ENCODE results near the gene BCAS3. TPM values are rescaled to one million over a fixed set of nuclear protein-coding genes. Genes with fewer than 3 reads are reported as not detected.

The BCAS3 gene
- total and polyA plus RNA-seq, 11 donors, result 4.5 to 23.5 (median 17.9) TPM

GRCh38 chr17:61203671-61204131 lies 526.0 kb downstream of the BCAS3 start:
- peak in 1 of 5 donors; percentile 27 for DNase-seq
- intact Hi-C loops (cut with DNase I), result loop anchor here in 5 of 10 donors (5.0 to 10.0 kb wide), 5 partner anchors 111 to 199 kb away; partner anchors contain the start of gene TBX2 (in 2 of the 5)
- peak in 2 of 4 donors; percentile 26 to 33 for ATAC-seq
- 52 to 73% (median 64%) methylated on average over 7 of the region's 7 CpGs for WGBS, 4 donors
- TF ChIP-seq CTCF (IDR thresholded peaks at IDR 0.05) (no peak), POLR2A (IDR thresholded peaks at IDR 0.05) (no peak)
- Histone ChIP-seq H3K27ac (peak overlapping the region in 11 of 12 donors; percentile 18 to 70 (median 56)), H3K27me3 (no peaks in the 10 kb centered on the region), H3K36me3 (no peaks in the 10 kb centered on the region), H3K4me3 (no peak overlapping the region), H3K9me3 (no peaks in the 10 kb centered on the region), H3K4me1 (peaks cover 0 to 42% (median 4%) of the 10 kb centered on the region in 12 donors)

- intact Hi-C loops (cut with DNase I), result loop anchor here in 5 of 10 donors (5.0 to 10.0 kb wide), 5 partner anchors 110 to 200 kb away; partner anchors contain the start of gene TBX2 (in 2 of the 5)
- Histone ChIP-seq H3K4me3 (no peak overlapping the region), H3K9me3 (no peaks in the 10 kb centered on the region), H3K36me3 (no peaks in the 10 kb centered on the region), H3K27me3 (no peaks in the 10 kb centered on the region), H3K27ac (peak overlapping the region in 9 of 12 donors; percentile 2 to 74 (median 35)), H3K4me1 (peaks cover 0 to 48% (median 7%) of the 10 kb centered on the region in 12 donors)
- ATAC-seq, result no peak
- DNase-seq, result no peak
- 83 to 92% (median 90%) methylated on average over 5 of the region's 5 CpGs for WGBS, 4 donors
- TF ChIP-seq CTCF (IDR thresholded peaks at IDR 0.05), result no peak
Observed at GRCh38 chr17:61204456-61204855, 526.8 kb downstream of the BCAS3 start.

GRCh38 chr17:61205401-61205800 lies 527.8 kb downstream of the BCAS3 start:
- no peaks in the 10 kb centered on the region for H3K9me3 ChIP-seq
- H3K4me1 ChIP-seq, result peaks cover 0 to 53% (median 11%) of the 10 kb centered on the region in 12 donors
- peak overlapping the region in 8 of 12 donors; percentile 2 to 74 (median 40) for H3K27ac ChIP-seq
- no peak for TF ChIP-seq POLR2A (IDR thresholded peaks at IDR 0.05)
- TF ChIP-seq CTCF (IDR thresholded peaks at IDR 0.05), result no peak
- H3K36me3 ChIP-seq, result no peaks in the 10 kb centered on the region
- intact Hi-C loops (cut with DNase I), result loop anchor here in 5 of 10 donors (5.0 to 10.0 kb wide), 5 partner anchors 47 to 201 kb away; partner anchors contain the start of gene TBX2 (in 2 of the 5)
- H3K27me3 ChIP-seq, result no peaks in the 10 kb centered on the region
- no peak for DNase-seq
- no peak for ATAC-seq
- no peak overlapping the region for H3K4me3 ChIP-seq
- 87 to 90% (median 89%) methylated on average over 3 of the region's 3 CpGs for WGBS, 4 donors

- Histone ChIP-seq H3K4me3 (no peak overlapping the region), H3K27ac (peak overlapping the region in 2 of 12 donors; percentile 21 to 67), H3K9me3 (no peaks in the 10 kb centered on the region), H3K4me1 (peaks cover 0 to 50% (median 11%) of the 10 kb centered on the region in 12 donors), H3K27me3 (no peaks in the 10 kb centered on the region), H3K36me3 (no peaks in the 10 kb centered on the region)
- ATAC-seq (no peak), DNase-seq (no peak)
- intact Hi-C loops (cut with DNase I), result loop anchor here in 5 of 10 donors (5.0 to 10.0 kb wide), 5 partner anchors 46 to 201 kb away; partner anchors contain the start of gene TBX2 (in 2 of the 5)
- 95 to 98% (median 96%) methylated on average over 4 of the region's 4 CpGs for whole genome bisulfite sequencing, 4 donors
- no peak for TF ChIP-seq POLR2A (IDR thresholded peaks at IDR 0.05)
- no peak for TF ChIP-seq CTCF (IDR thresholded peaks at IDR 0.05)
Observed at GRCh38 chr17:61205931-61206330, 528.3 kb downstream of the BCAS3 start.

All from heart left ventricle (tissue), 16 donors.